GM21360 (cell line): ENCODE results near the gene UBL4B.

Source experiments
- ATAC-seq: cut with Tn5 transposase; IDR thresholded peaks from one replicate; pipeline ENCODE4 v1.9.1; 2021; ENCODE audit warnings: mild to moderate bottlenecking, moderate library complexity; ENCODE audit not compliant: unreplicated experiment

Gene UBL4B

DNA sequence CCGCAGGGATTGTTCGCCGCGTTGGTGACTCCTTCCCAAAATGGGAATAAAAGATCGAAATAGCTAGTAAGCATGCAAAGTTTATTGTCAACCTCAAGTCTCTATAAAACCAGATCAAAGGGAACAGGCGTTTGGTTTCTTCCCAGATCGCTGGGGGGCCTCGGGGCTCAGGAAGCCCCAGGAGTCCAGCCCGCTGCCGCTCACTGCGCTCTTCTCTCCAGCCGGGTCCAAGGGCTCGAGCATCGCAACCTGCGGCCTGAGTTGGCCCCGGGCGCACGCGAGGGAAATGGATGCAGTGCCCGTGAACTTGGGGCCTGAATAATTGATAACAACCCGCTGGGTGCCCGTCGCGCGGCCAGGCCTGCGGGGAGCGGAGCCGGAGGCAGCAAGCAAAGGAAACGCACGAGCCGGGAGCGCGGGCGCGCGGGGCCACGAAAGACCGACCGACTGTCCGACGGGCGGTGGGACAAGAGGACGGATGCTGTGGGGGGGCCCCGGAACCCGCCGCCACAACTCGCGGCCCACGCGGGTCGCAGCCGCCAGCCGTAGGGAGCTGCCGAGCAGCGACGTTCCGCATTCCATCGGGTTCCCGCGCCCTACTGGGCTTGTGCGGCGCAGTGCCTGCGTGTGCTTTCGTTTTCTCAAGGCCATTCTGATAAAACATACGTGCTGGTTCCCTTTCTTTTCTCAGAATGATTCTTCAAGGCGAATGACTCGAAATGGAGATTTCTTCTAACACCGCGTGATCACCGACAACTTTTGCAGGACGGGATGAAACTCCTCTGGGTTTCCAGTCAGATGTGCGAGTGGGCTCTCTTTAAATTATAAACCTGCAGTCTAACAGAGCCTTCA lies 27.8 kb upstream of the UBL4B start:
- no peak for ATAC-seq

DNA sequence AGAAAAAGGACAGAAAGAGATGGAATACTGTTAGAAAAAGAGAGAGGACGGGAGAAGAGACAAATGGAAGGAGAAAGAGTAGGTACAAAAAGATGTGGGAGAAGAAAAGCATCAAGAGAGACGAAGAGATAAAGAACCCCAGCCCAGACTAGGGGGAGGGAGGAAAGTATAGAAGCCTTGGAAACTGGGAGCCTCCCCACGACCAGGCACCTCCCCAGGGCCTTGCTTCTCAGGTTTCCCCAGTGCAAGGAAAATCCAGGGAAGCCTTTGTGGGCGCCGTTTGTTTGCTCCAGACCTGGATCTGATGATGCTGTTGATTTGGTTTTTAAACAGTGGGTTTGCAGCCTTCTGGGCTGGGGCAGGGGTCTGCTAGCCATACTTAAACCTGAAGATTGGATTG lies 26.6 kb upstream of the UBL4B start:
- ATAC-seq: no peak

GRCh38 chr1:110086961-110087360 lies 25.3 kb upstream of the UBL4B start:
- ATAC-seq: no peak

- peak; percentile 41 for ATAC-seq
These were observed 24.2 kb upstream of the UBL4B start for GRCh38 chr1:110087812-110088738.

DNA sequence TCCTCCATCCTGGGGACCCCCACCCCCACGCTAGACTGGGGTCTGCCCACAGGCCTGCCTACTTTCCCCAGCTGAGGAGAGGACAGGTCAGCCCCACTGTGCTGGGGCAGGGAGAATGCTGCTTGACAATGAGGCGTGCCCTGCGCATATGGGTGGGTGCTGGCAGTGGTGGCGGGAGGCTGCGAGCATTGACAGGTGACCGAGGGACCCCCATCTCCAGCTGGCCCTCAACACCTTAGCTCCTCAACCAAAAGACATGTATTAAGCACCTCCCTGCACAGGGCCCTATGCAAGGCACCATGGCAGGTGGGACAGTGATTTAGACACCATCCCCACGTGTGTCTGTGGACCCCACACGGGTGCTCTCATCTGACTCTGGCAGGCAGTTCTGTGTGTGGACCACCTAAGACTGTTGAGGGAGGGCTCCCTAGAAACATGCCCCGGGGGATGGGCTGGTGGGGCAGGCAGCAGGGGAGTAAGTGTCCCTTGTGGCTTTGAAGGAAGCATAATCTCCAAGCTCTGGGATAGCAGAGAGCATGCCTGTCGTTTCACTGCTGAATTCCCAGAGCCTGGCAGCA lies 23.4 kb upstream of the UBL4B start:
- no peak for ATAC-seq

DNA sequence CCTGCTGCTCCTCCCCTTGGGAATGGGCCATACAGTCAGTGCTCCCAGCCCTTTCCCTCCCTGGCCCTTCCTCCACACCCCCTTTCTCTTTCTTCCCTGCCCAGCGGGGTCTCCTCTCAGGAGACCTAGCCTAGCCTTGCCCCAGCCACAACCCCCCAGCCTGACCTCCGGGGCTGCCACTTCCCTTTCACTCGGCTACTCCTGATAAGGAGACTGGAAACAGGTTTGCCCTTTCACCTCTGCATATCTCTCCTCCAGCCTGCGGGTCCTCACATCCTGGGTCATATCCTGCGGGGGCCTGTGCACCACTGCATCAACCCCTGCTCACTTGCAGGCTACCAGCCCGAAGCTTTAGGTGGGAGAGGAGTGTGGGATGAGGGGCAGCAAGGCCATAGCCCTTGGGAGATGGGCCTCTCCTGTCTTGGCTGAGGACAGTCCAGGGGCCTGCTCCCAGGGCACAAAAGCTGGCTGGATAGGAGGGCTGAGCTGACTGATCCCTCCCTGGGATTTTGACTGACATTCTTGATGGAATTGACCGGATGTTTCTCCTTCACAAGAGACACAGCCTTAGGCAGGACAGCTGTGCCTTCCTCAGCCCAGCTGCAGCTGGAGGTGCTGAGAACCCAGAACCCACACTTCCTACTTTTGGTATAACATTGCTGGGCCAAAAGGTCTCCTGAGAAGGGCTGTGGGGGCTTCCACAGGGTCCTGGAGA lies 22.5 kb upstream of the UBL4B start:
- no peak for ATAC-seq

GRCh38 chr1:110091381-110091780 lies 20.9 kb upstream of the UBL4B start:
- ATAC-seq: no peak

GRCh38 chr1:110091791-110092190 lies 20.5 kb upstream of the UBL4B start:
- no peak for ATAC-seq

DNA sequence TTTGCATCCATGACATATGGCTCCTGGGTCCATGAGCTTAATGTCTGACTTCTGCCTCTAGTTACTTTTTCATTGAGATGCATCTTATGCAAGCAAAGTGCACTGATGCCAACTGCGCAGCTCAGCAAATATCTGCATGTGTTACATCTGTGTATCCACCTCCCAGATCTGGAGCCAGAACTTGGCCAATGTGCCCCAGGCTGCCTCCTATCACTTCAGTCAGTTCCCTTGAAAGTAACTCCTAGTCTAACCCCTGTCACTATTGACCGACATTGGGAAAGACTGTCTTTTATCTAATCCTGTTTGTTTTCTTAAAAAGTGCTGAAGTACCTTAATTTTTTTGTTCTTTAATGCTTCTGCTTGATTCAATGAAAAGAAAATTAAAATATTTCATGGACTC lies 19.3 kb upstream of the UBL4B start:
- no peak for ATAC-seq

DNA sequence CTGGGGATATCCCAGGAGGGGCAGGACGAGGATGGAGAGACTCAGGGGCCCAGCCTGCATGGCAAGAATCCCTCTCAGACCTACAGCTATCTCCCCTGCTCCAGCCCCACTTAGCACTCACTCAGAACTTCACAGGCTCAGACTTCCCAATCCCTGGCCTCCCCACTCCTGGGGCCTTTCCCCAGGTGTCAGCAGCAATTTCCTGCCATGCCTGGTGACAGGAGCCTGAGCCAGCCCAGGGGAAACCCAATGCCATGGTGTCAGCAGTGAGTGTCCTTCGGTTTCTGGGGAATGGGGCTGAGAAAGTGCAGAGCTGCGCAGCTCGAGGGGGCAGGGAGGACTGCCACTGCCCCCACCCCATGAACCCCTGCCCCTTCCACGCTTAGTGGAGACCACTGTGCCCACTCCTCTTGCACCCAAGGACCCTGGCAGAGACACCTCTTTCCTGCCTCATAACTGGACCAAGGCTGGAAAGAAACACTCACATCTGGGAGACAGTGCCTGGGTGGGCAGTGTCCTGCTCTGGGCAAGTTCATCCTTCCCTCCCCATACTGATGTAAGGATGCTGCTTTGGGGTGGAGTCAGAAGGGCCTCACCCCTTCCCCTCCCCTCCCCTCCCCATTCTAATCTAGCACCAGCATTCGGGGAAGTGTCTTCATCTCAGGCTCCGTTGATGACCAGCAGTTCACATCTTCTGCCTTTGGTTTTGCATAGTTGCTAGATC lies 17.1 kb upstream of the UBL4B start:
- no peak for ATAC-seq

- no peak for ATAC-seq
These were observed 14.6 kb upstream of the UBL4B start for GRCh38 chr1:110097507-110098221.

DNA sequence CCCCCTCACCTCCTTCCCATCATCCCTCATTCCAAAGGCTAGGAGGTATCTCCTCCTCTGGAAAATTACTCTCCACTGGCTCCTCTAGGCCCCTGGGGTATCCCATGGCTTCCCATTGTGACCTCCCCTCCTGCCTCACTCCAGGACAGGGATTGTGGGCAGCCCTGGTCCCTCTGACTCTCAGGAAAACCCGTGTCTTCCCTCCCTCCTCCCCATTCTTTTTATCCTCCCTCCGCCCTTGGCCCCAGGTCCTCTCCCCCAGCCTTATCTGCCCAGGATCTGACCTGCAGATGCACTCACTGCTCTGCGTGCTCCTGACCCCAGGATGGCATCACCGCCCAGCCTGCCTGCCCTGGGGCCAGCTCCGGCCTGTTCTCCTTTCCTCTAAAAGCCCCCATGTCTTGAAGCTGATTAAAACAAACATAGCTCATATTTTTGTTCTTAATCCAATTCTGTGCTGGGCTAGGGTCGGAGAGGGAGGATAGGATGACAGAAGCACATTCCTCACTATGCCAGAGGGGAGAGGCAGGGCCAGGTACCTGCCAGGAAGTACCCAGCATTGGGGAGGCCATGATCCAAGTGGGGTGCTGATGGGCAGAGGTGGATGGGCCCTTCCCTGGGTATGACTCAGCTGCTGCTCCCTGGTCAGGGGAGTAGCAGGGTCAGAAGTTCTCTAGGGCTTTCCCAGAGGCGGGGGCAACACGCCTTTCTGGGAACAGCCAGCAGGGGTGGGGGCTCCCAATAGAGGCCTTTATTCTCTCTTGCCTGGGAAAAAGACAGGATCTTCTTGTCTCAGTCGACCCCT lies 13.8 kb upstream of the UBL4B start:
- no peak for ATAC-seq

- ATAC-seq: no peak
These were observed 11.9 kb upstream of the UBL4B start for GRCh38 chr1:110100335-110100734.

DNA sequence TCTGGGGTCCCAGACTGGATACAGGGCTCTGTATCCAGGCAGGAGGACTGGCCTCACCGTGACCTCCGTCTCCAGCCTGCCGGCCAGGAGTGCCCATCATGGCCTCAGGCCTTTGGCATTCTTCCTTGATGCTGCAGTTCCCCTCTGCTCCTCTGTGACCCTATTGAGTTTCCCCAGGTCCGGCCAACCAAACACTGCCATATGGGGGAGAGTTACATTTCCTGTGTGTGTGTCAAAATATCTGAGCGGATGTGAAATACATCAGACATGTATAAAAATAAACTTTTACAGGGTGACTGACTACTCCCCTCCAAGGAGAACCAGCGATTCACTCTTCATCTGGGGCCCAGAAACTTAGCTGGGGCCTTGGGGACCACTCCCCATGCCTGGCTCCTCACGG lies 10.2 kb upstream of the UBL4B start:
- ATAC-seq: no peak

DNA sequence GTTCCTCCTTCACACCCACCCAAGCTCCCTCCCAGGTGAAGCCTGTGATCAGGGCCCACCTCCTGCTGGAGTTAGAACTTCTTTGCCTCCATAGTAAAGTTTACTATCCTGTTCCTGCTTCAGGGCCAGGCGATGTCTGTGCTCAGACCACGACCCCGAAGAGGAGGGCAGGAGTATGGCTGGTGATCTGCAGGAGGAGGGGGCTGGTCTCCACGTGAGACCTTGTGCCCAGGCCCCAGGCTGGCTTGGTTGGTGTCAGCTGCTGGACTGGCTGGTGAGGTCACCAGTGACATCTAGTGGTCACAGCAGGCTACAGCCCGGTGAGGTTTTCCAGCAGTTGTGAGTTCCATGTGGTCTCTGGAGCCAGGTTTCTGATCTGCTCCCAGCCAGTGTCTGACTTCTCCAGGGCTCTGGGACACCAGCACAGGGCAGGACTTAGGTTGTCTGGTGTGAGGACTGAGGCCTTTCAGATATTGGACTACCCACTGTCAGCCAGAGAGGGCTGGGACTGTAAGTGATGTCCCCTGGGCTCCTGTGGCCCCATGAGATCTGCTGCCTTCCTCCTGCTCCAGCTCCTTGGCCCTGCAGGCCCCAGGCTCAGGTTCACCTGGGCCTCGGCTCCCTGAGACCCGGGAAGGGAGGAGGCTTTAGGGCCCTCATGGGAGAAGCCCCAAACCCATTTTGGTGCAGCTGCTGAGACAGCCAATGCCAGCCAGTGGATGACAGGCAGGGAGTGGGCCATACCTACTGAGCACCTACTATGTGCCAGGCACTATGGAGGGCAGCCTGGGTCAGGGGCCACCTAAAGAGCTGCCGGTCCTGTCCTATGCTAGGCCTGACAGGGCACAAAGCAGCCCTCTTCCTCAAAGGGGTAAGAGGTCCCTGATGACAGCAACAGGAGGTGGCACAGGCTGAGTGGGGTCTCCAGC lies 6.0 kb upstream of the UBL4B start:
- ATAC-seq: no peak

GRCh38 chr1:110107867-110108469 lies 4.3 kb upstream of the UBL4B start:
- ATAC-seq: no peak

DNA sequence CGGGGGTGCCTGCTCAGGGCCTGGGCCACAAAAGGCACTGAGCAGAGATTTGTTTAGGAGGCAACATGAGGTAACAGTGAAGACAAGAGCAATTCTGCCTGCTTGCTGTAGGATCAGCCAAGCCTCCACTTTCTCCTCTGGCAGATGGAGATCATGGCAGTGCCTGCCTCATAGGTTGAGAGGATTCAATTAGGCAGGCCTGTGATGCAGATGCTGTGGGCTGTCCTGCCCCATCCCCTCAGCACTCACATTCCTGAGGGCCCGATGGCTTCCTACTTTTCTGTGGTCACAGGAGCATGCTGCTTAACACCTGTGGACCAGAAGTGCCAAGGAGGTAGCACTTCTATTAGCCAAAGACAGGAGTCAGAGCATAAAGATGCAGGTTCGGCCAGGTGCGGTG lies 1.2 kb upstream of the UBL4B start:
- ATAC-seq: no peak
